HUDEP-2 (cell line): ENCODE data around the gene SPATA13.

Experiments
- DNase-seq, 76 experiments: peaks; one replicate each; lab custom pipeline; 2025; ENCODE audit not compliant: unreplicated experiment in 76 of 76; lab: John Stamatoyannopoulos, UW

Gene SPATA13

DNA sequence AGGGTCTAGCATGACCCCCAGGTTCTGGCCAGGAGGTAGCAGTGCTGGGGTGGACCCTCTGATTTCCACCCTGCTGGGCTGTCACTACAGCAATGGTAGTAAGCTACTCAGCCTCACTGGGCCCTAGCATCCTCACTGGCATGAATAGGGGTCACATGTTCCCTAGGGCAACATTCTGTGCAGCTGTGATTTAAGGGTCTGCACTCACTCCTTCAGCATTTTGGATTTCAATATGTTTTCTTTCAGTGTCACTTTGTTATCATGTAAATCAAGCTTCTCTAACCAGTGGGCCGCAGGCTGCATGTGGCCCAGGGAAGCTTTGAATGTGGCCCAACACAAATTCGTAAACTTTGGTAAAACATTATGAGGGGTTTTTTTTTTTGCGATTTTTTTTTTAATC lies 57.8 kb downstream of the SPATA13 start:
- DNase-seq, result no peak

DNA sequence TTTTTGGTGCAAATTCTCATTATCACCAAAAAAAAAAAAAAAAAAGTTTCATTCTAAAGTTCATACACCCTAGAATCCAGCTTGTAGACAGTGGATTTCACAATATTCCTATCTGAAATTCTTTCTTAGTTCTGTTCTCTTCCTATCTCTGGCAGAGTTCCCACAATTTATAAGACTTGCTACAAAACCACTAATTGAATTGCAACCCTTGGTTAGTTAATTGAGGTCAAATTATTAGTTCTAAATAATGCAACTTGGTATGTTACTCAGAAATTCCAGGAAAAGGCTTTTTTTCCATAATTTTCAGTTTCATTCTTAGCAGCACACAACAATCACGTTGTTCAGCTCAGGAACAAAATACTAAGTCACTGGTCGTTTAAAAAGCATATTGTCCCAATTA lies 58.5 kb downstream of the SPATA13 start:
- no peak for DNase-seq

DNA sequence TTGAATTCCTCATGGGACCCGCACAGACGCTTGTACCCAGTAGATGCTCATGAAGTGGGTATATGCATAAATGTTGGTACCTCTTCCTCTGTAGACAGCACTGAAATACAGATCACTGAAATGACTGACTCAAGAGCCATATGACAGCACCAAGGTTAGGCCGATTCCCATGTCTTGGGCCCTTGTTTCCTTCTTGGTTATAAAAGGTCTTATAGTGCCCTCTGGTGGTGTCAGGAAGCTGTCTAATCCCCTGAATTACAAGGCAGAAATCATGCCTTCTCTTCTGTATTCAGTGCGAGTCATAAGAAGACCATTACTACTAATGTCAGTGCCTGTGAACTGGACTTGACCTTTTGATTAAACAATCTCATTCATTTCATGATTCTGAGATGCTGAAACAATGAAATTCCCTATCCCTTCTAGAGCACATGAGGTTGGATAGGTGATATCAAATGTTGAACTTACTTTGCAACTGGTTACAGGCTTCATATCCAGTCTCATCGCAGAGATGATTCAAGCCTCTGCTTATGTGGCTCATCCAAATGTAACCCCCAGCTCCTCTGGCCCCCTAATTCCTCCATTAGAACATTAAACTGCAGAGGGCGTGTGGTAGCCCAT lies 59.7 kb downstream of the SPATA13 start:
- peak in 60 of 76 experiments; percentile 3 to 77 (median 42) for DNase-seq

DNA sequence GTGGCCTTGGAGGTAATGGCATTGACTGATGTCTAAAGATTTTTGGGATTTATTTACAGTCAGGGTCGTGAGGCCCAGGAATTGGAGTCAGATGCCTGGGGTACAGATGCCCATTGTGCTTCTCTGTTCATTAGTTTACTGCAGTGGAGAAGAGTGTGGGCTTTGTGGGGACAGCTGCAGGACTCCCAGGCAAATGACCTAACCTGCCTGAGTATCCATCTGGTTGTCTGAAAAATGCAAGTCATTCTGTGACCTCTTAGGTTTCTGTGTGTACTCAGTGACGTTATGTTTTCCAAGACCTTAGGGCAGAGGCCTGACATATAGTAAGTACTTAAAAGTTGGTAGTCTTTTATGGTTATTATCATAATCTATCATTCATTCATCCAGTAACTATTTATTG lies 60.5 kb downstream of the SPATA13 start:
- no peak for DNase-seq

DNA sequence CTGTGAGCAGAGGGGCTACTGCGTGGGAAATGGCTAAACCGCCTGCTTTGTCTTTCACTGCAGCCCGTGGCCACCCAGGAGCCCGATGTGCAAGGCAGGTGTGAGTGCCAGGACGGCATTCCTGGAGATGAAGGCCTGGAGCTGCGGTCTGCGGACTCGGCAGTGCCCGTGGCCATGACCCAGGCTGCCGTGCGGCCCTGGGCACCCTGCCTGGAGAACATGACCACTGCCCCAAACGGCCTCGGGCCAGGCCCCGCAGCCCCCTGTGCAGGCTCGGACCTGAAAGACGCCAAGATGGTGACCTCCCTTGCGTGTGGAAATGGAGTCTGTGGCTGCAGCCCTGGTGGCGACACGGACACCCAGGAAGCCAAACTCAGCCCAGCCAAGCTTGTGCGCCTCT lies 62.2 kb downstream of the SPATA13 start:
- DNase-seq, result no peak

DNA sequence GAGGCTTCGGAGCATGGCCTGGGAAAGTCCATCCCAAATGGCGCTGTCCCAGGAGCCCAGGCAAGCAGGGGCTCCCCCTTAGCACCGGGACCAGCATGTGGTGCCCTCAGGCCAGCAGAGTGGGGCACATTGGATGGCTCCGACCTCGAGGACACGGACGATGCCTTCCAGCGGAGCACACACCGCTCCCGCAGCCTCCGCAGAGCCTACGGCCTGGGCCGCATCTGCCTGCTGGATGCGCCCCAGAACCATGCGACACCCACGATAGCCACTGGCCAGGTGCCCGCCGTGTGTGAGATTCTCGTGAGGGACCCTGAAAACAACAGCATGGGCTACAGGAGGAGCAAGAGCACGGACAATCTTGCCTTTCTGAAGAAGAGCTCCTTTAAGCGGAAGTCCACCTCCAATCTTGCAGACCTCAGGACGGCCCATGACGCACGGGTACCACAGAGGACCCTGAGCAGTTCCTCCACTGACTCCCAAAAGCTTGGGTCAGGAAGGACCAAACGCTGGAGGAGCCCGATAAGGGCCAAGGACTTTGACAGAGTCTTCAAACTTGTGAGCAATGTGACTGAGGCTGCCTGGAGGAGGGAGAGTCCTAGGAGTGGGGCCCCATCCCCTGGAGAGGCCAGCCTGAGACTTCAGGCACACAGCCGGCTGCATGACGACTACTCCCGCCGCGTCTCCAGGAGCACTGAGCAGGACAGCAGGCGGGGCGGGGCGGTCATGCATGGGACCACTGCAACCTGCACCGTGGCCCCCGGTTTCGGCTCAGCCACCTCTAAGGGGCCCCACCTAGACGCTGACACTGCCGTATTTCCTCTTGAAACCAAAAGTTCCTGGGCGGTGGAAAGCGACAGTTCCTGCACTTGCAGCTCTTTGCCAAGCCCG lies 63.1 kb downstream of the SPATA13 start:
- no peak for DNase-seq

DNA sequence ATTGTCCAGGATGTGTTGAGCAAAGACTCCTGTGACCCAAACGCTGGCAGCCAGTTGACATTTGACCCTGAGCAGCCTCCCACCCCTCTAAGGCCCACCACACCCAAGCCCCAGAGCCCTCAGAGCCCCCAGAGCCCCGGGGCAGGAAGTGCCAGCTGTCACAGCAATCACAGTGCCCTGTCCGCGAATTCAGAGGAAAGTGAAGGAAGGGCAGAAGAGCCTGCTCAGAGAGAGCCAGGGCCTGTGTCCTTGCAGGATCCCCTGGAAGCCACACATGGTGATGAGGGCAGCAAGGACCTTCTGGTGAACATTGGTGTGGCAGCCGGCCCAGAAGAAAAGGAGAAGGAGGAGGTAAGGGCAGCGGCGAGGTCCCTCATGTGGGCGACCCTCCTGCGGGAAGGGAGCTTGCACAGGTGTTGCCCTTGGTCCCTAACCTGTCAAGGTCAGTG lies 63.7 kb downstream of the SPATA13 start:
- DNase-seq, result no peak

DNA sequence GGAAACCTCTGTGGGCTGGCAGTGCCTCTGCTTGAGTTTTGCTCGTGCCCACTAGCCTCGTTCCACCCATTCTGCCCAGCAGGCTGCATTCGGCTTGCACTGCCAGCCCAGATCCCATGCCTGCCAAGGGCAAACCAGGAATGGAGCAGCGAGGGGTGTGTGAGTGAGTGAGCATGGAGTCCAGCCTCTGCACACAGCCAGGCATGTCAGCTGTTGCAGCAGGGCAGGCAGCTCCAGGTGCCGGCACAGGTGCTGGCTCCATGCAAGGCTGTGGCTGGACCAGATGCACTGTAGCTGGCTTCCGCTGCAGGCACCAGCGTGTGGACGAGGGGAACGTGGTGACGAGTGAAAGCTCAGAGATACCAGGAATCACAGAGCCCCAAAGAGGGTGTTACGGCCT lies 64.5 kb downstream of the SPATA13 start:
- no peak for DNase-seq

DNA sequence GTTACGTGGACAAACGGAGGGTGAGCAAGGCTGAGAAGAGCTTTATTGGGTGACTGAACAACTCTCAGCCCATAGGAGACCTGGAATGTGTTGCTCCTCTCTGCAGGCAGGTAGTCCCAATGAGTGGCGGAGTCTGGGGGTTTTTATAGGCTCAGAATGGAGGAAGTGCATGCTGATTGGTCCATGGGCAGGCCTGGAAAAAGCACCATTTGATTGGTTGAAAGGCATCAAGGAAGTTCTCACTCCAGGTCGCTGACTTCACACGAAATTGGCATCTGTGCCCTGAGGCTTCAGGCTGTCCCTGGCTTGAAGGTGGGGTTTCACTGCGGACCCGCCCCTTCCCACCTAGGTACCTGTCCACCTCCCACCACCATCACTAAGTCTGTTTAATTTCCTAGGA lies 65.4 kb downstream of the SPATA13 start:
- no peak for DNase-seq

DNA sequence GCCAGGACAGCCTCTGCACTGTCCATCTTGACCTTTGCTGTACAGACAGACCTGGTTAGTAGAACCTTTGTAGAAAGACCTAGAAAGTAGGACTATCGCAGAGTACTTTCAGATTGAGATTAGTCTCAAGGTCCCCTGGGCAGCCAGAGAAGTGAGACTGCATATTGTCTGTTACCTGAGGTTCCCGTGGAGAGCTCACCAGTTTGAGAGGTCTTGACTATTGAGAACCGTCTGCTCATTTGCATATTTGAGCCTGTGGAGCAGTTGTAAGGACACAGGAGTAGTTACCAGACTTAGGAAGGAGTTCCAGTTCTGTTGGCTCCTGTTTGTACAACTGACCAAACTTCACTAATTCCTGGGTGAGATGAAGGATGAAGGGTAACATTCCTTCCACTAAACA lies 66.2 kb downstream of the SPATA13 start:
- no peak for DNase-seq

DNA sequence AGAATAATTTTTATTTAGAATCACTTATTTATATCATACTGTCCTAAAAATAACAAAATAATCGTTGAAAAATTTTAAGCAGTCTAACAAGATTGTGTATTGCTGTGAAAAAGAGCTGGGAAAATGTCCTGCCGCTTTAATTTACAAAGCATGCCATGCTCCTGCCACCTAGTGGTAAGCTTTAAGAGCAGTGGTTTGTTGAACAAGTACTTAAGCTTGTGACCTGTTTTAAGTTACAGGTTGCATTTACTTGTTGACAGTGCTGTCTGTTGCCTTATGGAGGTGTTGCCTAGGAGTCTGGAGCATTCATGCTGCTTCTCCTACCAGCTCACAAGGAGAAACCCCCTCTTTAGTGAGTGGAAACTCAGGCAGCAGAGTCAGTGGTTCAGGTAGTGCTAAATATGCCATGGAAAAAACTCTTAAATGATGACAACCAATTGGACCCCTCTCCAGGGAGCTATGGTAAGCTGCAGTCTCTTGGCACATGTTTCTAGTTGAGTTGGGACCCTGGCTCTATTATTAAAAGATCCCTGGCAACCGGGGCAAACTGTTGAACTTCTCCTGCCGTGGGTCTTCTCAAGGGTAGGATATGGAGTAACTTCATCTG lies 68.4 kb downstream of the SPATA13 start:
- DNase-seq, result peak in 27 of 76 experiments; percentile 1 to 49 (median 20)

DNA sequence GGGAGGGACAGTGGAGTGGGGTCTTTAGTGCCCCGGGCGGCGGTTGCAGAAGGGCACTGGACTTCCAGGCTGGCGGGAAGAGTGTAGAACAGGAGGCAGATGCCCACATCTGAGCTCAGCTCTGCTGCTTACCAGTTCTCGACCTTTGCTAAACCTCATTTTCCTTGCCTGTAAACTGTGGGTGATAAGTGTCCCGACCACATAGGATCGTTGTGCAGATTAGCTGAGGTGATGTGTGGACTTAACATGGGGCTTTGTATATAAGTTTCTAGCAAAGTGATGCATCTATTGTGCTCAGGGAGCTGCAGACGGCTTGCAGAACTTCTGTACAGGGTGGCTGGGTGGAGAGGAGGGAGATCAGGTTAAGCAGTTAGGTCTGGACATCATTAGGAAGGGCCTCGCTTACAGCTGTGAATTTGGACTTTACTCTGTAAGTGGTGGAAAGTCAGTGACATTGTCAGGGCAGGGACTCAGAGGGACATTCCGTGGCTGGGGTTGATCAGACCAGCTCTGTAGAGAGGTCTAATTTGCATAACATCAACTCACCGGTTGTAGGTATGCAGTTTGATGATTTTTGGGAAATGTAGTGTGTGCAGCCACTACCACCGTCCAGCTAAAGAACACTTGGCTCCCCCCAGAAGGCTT lies 70.0 kb downstream of the SPATA13 start:
- no peak for DNase-seq

DNA sequence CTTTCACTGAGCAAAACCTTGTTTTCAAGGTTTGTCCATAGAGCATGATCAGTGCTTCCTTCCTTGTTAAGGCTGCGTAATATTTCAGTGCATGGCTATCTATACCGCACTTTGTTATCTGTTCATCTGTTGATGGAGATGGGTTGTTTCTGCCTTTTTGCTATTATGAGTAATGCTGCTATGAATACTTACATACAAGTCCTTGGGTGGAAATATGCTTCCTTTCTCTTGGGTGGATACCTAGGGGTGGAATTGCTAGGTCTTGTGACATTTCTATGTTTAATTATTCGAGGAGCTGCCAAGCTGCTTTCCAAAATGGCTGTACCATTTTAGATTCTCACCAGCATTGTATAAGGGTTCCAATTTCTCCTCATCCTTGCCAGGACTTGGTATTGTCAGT lies 70.9 kb downstream of the SPATA13 start:
- no peak for DNase-seq

DNA sequence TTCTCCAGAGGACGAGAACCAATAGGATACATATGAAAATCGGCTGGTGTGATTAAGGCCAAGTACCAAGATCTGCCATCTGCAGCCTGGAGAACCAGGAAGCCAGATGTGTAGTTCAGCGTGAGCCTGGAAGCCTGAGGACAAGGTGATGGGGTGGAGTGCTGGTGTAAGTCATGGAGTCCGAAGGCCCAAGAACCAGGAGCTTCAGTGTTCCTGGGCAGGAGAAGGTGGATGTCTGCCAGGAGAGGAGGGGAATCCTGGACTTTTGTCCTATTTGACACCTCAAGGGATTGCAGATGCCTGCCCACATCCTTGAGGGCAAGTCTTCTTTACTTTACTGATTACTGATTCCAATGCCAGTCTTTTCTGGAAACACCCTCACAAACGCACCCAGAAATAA lies 71.5 kb downstream of the SPATA13 start:
- DNase-seq, result no peak

DNA sequence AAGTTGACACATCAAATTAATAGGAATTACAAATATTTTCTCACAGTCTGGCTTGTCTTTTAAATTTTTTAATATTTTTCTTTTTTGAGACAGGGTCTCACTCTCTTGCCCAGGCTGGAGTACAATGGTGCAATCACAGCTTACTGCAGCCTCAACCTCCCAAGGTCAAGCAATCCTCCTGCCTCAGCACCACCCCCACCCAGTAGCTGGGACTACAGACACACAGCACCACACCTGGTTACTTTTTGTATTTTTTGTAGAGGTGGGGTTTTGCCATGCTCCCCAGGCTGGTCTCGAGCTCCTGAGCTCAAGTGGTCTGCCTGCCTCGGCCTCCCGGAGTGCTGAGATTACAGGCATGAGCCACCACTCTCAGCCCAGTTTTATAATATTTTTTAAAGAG lies 72.0 kb downstream of the SPATA13 start:
- no peak for DNase-seq

DNA sequence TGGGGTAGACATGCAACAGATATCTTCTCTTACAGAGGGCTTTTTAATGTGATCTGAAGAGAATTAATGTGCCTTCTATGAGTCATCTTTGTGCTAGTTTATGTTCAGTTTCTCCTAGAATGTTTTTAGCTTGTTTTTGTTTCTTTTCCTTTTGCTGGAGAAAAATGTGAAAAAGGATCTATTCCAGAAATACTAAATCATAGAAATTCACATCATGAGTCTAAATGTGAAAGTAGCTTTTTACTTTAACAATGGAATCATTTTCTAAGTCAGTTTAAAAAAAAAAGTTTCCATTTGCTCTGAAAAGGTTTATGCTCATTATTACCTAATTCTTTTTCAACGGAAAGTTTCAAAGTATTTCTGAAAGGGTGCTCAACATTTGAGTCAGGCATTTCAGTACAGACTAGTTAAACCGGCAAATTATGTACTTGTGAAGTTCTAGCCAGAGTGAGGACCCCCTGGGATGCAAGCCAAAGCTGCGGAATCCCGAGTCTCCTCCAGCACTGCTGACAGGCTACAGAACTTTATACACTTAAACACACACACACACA lies 72.9 kb downstream of the SPATA13 start:
- DNase-seq, result no peak

DNA sequence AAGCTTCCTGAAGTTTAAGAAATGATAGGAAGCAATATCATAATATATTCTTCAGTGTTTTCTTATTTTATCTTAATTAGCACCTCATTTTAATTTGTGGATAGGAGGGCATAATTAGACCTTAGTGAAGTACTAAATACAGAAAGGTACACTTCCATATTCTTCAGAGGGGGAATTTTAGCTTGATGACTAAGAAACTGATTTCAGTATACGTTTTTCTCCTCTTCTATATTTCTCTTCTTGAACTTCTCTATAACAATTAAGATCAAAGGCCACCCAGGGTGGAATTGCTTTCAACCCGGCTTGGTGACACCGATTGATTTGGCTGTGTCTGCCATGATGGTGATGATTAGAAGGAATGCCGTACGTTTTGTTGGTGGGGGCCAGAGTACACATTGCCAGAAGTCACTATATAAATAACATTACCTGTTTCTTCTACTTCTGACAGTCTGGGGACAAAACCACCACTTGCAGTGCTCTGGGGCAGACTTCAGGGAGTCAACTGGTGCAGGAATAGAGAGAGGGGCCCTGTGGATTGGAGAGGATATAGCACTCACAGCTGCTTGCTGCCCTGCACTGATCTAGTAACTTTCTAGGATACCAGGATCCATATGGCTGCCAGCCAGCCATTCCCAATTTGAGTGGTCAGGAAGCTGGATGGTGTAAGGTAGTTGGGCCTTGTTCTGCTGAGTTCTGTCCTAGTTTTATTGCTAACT lies 73.8 kb downstream of the SPATA13 start:
- DNase-seq, result no peak

DNA sequence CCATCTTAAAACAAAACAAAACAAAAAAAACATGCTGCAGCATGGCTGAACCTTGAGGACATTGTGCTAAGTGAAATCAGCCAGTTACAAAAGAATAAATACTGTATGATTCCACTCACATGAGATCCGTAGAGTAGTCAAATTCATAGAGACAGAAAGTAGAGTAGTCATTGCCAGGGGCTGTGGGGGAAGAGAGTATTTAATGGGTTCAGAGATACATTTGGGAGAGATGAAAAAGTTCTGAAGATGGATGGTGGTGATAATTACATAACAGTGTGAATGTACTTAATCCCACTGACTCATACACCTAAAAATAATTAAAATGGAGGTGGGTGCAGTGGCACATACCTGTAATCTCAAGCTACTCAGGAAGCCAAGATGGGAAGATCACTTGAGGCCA lies 76.8 kb downstream of the SPATA13 start:
- no peak for DNase-seq

DNA sequence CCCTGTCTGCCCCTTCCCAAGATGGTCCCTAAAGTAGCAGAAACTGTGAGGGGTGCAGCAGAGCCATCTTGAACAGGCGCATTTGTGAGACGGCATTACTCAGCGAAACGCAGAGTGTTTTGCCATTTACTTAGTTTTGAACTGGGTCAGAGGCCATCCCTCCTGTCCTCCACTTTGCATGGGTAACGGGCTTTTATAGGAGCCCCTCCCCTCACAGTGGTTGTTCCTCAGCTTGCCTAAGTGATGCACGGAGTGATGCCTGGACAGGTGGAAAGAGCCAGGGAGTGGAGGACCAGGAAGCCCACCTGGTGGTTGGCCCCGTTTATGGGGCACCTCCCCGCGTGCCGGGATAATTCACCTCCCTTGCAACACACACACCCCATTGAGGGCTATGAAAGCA lies 80.8 kb downstream of the SPATA13 start:
- DNase-seq, result no peak

DNA sequence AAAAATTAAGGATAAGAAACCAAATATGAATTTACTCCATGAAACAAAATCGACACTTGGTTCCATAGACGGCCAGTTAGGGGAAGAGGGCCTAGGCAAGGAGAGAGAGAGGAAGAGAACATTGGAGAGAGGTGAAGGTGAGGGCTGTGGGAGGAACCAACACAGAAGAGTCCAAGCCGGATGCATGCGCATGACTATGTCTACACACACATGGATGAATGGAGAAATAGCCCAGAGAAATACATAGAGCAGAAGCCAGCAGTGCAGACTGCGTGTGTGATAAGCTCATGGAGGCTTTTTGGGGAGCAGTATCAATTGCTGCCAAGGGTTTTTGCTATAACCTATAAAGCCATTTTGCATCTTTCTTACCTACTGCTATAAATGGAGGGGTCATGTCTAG lies 81.6 kb downstream of the SPATA13 start:
- DNase-seq, result no peak
